Upper lobe of right lung (tissue), 1 donor: Measurements from ENCODE around the gene EEF1AKMT3. TPM values are rescaled to one million over a fixed set of nuclear protein-coding genes. Genes with fewer than 3 reads are reported as not detected.

ENCODE experiments used
- ATAC-seq: fragments of 200-7000 bp; cut with Tn5 transposase; one replicate; pipeline ENCODE4 v1.9.1; 2020; ENCODE audit warnings: mild to moderate bottlenecking, moderate library complexity
- DNase-seq: peaks from one replicate; pipeline ENCODE4 v3.0.0-alpha.2; 2020
- H3K27ac ChIP-seq: fragments of 200-600 bp; one replicate; pipeline ENCODE4 v1.8.0; 2022
- H3K27me3 ChIP-seq: fragments of 200-600 bp; one replicate; pipeline ENCODE4 v1.8.0; 2022; ENCODE audit warnings: mild to moderate bottlenecking
- H3K36me3 ChIP-seq: fragments of 200-600 bp; one replicate; pipeline ENCODE4 v1.8.0; 2022
- H3K4me1 ChIP-seq: fragments of 200-600 bp; one replicate; pipeline ENCODE4 v1.8.0; 2022
- H3K4me3 ChIP-seq: fragments of 200-600 bp; one replicate; pipeline ENCODE4 v1.8.0; 2022; ENCODE audit warnings: mild to moderate bottlenecking
- H3K9me3 ChIP-seq: fragments of 200-600 bp; one replicate; pipeline ENCODE4 v1.8.0; 2022
- intact Hi-C: fragments of 100-400 bp; cut with DNase I; formaldehyde crosslinking; loops from one replicate; pipeline ENCODE4 v1.11.0; 2022
- total RNA-seq: library from RNA; stranded (reverse); fragmentation: NEBNext Ultra II Directional; extraction: Animal tissue kit (Norgen Biotek cat#: 25700); gene quantifications from one replicate; pipeline ENCODE4 v1.2.1, GENCODE V29; 2021
- TF ChIP-seq, protein P1 (sequence below): fragments of 200-600 bp; IDR thresholded peaks from one replicate; pipeline ENCODE4 v1.8.0; 2022; ENCODE audit warnings: antibody characterized with exemption
- donor health status: DM: no; HTN: yes; CAD: no; lungs with severe emphysema.

Gene EEF1AKMT3
- total RNA-seq, 1 donor from 2014 or later = 8.0 TPM

DNA sequence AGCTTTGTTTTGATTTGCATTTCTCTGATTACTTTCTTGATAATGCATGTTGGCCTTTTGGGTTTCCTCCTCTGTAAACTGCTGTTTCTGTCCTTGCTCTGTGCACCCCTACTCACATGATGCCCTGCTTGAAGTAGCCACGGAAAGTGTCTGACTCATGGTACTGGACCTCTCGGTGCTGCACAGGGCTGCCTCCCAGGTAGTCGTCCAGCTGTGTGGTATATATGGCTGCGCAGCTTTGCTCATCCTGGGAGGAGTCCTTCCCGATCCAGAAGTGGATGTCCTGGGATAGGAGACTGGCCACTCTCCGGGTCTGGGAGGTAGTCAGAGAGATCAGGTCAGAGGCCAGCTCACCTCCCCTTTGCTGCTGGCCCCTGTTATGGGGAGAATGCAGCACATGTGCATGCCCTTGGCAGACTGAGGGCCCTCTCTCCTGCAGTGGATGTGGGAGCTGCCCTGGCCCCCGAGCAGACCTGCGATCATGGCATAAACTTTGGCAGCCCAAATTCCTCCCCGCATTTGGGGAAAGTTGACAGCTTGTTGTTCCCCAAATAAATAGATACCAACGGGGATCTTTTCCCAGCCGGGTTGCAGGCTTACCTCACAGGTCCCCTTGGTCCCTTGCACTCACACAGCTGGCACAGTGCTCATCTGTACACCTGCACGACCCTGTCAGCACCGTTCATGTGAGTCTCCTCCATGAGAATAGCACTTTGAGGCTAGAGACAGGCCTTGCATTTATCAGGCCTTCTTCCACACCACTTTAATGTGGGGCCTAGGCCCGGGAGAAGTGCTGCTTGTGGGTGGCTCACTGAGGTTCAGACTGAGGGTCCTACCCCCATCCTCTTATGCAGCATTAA, 40.9 kb downstream of the EEF1AKMT3 start:
- peaks cover 26% of the 10 kb centered on the region for H3K4me1 ChIP-seq
- intact Hi-C loops = no loop called here
- no peak overlapping the region for H3K27ac ChIP-seq
- DNase-seq = no peak
- TF ChIP-seq, protein P1, sequence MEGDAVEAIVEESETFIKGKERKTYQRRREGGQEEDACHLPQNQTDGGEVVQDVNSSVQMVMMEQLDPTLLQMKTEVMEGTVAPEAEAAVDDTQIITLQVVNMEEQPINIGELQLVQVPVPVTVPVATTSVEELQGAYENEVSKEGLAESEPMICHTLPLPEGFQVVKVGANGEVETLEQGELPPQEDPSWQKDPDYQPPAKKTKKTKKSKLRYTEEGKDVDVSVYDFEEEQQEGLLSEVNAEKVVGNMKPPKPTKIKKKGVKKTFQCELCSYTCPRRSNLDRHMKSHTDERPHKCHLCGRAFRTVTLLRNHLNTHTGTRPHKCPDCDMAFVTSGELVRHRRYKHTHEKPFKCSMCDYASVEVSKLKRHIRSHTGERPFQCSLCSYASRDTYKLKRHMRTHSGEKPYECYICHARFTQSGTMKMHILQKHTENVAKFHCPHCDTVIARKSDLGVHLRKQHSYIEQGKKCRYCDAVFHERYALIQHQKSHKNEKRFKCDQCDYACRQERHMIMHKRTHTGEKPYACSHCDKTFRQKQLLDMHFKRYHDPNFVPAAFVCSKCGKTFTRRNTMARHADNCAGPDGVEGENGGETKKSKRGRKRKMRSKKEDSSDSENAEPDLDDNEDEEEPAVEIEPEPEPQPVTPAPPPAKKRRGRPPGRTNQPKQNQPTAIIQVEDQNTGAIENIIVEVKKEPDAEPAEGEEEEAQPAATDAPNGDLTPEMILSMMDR = no peak
- H3K4me3 ChIP-seq = no peak overlapping the region
- H3K36me3 ChIP-seq = peaks cover 43% of the 10 kb centered on the region
- ATAC-seq = no peak
- no peaks in the 10 kb centered on the region for H3K9me3 ChIP-seq
- H3K27me3 ChIP-seq = no peaks in the 10 kb centered on the region

DNA sequence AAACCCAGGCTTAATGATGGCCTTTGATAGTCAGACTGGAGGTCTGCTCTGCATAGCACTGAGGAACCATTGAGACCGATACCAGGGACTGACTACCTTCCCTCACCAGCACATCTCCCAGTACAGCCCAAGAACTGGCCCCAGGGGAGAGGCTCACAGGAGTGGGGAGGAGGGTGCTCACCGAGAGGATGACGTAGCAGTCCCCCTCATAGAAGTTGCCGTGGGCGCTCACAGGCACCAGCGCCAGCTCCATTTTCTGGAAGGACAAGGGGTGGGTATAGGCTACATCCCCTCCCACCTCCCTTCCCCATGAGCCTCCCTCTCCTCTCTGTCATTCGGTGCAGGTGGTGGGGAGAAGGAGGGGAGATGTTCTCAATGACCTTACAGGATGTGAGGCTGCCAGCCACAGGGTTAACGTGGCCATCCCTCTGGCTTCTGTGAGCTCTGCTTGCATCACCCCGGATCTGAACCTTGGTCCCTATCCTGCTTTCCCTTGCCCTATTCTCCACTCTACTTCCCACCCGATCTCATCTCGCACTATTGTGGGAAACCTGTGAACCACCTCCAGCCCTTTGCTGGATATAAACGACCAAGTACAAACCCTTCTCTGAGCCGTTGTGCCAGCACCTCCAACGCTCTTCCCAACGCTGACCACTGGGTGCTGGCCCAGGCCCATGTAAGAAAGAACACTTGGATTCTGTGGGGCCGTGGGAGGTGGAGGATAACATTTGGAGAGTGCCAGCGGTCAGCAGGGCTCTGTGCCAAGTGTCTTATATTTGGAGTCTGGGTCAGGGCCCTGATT, 41.8 kb downstream of the EEF1AKMT3 start:
- TF ChIP-seq, protein P1 = no peak
- H3K4me1 ChIP-seq = peaks cover 26% of the 10 kb centered on the region
- no peaks in the 10 kb centered on the region for H3K9me3 ChIP-seq
- DNase-seq (peak; percentile 19), ATAC-seq (no peak)
- peaks cover 34% of the 10 kb centered on the region for H3K36me3 ChIP-seq
- intact Hi-C loops = no loop called here
- no peaks in the 10 kb centered on the region for H3K27me3 ChIP-seq
- no peak overlapping the region for H3K27ac ChIP-seq
- H3K4me3 ChIP-seq = no peak overlapping the region

DNA sequence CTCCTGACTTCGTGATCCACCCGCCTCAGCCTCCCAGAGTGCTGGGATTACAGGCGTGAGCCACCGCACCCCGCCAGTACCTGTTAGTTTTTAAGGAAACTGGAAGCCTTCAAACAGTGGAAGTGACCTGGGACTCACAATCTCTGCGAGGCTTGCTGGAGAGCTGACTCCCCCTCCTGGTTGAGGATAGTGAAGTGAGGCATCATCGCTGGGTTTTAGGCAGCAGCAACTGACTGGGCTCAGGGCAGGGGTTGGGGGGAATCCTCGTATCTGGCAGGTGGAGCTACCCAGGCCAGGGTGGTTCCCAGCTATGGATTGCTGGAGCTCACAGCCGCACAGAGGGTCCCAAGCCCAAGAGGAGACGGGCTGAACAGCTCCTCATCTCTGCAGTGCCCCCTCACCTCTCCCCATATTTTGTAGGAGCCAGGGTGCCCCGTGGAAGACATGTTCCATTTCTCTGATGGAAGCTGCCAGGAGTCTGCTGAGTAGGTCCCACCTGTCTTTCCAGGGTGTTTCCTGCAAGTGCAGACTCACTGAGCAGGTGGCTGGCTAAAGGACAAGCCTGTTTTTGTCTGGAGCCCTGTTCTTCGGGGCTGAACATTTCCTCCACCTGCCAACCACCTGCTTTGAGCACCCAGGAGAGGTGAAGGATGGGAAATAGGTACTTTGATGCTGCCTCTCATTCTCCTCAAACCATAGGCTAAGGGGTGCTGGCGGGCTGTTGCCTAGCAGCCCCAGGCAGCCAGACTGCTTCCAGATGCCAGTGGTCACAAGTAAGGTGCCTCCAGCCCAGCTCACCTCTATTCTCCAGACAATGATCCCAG, 43.0 kb downstream of the EEF1AKMT3 start:
- no peak overlapping the region for H3K4me3 ChIP-seq
- H3K36me3 ChIP-seq = peaks cover 34% of the 10 kb centered on the region
- ATAC-seq (no peak), DNase-seq (peak; percentile 42)
- peaks cover 26% of the 10 kb centered on the region for H3K4me1 ChIP-seq
- TF ChIP-seq, protein P1 = no peak
- H3K9me3 ChIP-seq = no peaks in the 10 kb centered on the region
- intact Hi-C loops = no loop called here
- peak overlapping the region; percentile 11 for H3K27ac ChIP-seq
- no peaks in the 10 kb centered on the region for H3K27me3 ChIP-seq

DNA sequence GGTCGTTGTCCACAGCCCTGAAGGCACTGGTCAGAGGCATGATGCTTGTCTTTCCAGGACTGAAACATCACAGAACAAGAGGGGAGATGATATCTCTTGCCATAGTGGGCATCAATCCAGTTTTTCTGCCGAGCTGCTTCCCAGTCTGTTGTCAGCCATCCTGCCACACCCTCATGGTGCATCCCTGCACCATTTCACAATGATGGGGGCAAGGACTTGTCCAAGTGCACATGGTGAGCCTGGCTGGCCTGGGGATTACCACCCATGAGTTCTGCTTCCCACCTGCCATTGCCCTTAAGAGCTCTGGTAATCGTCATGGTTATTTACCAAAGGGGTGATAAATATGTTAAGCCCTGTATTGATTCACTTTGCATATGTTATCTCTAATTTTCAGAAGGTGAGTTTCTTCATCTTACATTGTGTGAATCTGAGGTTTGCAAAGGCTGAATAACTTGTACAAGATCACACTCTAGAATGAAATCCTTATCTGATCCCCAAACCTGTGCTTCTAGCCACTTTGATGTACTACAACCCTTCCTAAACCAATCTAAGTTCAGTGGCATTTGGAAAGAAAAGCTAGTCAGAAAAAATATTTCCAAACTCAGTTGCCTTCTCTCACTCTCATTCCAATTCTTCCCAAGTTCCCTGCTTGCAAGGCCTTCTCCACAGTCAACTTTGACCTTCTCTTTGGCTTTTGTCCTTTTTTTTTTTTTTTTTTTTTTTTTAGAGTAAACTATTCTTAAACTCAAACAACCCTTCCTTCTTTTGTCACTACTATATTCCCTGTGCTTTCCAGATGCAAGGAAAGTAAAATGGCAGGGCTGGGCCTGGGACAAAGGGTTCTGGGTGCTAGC, 43.8 kb downstream of the EEF1AKMT3 start:
- Histone ChIP-seq H3K4me1 (peaks cover 26% of the 10 kb centered on the region), H3K9me3 (no peaks in the 10 kb centered on the region), H3K36me3 (peaks cover 34% of the 10 kb centered on the region), H3K4me3 (no peak overlapping the region), H3K27me3 (no peaks in the 10 kb centered on the region), H3K27ac (peak overlapping the region; percentile 70)
- TF ChIP-seq, protein P1 = no peak
- ATAC-seq (no peak), DNase-seq (peak; percentile 54)
- intact Hi-C loops = no loop called here

DNA sequence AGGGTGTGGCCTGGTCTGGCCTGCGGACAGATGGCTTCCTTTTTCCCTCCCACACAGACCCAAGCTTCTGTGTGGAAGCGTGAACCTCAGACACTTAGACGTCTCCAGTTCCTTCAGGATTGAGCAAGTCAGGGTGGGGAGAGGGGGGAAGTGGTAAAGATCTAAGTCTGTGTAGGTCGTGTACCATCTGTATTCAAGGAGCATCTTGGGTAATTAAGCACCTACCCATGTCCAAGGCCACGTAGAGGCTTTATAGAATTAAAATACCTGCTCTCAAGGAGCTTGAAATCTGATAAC, 44.4 kb downstream of the EEF1AKMT3 start:
- intact Hi-C loops = no loop called here
- TF ChIP-seq, protein P1 = no peak
- H3K27ac ChIP-seq = peak overlapping the region; percentile 70
- H3K4me3 ChIP-seq = no peak overlapping the region
- H3K4me1 ChIP-seq = peaks cover 26% of the 10 kb centered on the region
- peaks cover 38% of the 10 kb centered on the region for H3K36me3 ChIP-seq
- no peaks in the 10 kb centered on the region for H3K27me3 ChIP-seq
- H3K9me3 ChIP-seq = no peaks in the 10 kb centered on the region
- ATAC-seq (peak; percentile 92), DNase-seq (no peak)
